Measurements from ENCODE around the gene LCP2.
"Not testable (repeated sequence)": the region's sequence is repeated elsewhere in the genome, so short reads cannot be mapped to it uniquely, and the experiment has no call there.

LCP2 gene

GRCh38 chr5:170273968-170274710 lies 23.4 kb downstream of the LCP2 start:
- peak; percentile 38 for DNase-seq (ENCODE audit: low spot score)

GRCh38 chr5:170270293-170271069 lies 27.1 kb downstream of the LCP2 start:
- DNase-seq (ENCODE audit: low spot score) = no peak

DNA sequence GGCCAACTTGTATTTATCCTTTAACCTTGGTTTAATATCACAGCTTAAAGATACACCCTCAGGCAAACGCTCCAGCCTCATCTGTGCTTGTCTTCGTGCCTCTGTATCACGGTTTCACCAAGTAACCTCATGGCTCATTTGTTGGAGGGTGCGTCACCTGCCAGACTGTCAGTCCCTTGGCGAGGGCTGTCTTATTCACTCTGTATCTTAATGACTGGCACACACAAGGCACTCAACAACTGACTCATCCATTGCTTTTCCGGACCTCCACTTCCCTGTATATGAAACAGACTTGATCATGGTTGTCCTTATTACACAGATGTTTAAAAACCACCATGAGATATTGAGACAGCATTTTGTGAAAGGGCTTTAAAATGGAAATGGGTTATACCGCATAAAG lies 28.0 kb downstream of the LCP2 start:
- DNase-seq (ENCODE audit: low spot score) = no peak

- DNase-seq (ENCODE audit: low spot score) = no peak
These were observed 28.7 kb downstream of the LCP2 start for GRCh38 chr5:170268884-170269283.

DNA sequence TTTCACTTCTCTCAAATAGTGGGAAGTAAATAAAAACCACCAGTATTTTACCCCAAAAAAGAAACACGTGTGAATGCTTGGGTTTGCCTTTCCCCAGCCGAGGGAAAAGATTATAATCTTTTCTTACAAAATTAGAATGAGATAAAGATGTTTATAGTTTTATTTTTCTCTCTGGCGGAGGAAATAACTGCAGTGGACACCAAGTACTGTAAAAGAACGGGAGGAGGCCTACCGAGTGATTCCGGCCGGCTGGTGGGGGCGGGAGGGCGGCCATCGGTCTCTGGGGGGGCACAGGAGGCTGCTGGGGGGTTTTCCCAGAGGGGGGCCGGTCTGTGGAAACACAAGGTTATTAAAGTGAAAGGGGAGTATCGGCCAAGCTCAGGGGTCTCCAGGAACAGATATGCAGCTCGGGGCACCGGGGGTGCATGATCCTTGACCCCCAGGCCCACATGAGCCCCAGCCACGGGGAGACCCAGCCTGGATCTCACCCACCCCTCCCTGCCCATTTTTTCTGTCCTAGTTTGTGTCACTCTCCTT lies 29.4 kb downstream of the LCP2 start:
- no peak for DNase-seq (ENCODE audit: low spot score)

GRCh38 chr5:170267431-170268152 lies 30.0 kb downstream of the LCP2 start:
- peak; percentile 77 for DNase-seq (ENCODE audit: low spot score)

GRCh38 chr5:170266570-170267381 lies 30.8 kb downstream of the LCP2 start:
- DNase-seq (ENCODE audit: low spot score) = no peak

- DNase-seq (ENCODE audit: low spot score) = no peak
These were observed 32.1 kb downstream of the LCP2 start for GRCh38 chr5:170265522-170265921.

DNA sequence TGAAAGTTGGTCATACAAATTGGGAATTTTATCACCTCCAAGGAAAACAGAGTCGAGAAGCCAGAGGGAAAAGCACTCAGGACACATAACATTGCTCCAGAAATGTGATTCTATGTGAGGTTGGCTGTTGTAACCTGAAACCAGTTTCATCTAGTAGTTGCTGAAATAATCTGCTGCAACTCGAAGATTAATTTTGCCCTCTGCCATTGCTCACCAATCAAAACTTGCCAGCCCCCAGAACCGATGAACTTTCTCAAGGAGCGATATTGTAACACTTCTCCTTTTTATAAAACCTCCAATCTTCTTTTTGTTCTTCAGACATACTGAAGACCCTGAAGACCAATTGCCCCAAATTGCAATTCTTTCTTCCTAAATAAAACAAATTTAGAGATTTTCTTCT lies 33.7 kb downstream of the LCP2 start:
- no peak for DNase-seq (ENCODE audit: low spot score)

GRCh38 chr5:170262061-170263045 lies 35.2 kb downstream of the LCP2 start:
- no peak for DNase-seq (ENCODE audit: low spot score)

- DNase-seq (ENCODE audit: low spot score) = no peak
These were observed 36.0 kb downstream of the LCP2 start for GRCh38 chr5:170261528-170262043.

- DNase-seq (ENCODE audit: low spot score) = no peak
These were observed 40.2 kb downstream of the LCP2 start for GRCh38 chr5:170257370-170257769.

DNA sequence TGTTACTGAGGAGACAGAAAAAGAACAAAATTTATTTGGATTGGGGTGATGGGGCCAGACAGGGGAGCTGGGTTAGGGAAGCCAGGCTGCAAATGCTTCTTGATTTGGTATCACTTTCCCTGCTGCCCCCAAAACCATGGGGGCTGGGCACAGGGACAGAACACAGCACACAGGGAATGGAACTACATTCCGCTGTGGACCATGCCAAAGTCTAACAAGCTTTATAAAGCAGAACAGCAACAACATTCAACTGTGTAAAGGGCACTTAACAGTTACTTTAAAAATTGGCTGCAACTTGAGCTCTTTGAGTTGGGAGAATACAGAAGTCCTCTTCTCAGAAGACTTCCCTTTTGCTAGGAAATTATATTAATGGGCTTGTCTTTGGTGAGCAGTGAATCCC lies 41.0 kb downstream of the LCP2 start:
- DNase-seq (ENCODE audit: low spot score) = no peak

DNA sequence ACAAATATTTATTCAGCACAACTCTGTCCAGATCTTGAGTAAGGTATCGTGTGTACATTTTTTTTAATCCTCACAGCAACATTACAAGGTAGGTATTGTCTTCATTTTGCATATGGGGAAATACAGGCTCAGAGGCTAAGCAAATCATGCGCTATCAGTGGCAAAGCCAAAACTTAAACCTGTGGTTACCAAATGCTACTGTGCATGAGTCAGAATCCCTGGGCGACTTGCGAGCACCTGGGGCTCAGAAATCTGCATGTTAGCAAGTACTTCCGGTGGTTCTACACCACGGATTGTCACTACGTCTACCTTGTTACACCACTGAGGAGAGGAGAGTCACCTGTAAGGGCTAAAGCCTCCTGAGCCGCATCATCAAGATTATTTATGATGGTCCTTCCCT lies 43.5 kb downstream of the LCP2 start:
- DNase-seq (ENCODE audit: low spot score) = no peak

GRCh38 chr5:170252720-170253350 lies 44.7 kb downstream of the LCP2 start:
- no peak for DNase-seq (ENCODE audit: low spot score)

DNA sequence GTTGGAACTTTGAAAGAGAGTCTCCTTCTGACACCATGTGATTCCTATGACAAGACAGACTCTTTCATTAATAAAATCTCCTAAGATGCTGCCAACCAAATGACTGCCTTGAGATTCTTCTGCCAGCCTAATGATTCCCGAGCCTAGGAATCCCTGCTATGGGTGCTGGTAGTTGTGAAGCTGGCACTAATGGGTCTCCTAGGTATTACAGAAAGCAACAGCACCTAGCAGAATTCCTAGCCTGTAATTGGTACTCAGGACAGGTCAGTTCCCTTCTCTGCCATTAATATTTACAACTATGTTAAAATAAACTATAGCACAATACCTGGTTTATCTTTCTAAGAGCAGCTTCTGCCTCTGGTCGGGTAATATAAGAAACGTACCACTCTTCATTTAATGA lies 45.5 kb downstream of the LCP2 start:
- DNase-seq (ENCODE audit: low spot score) = no peak

DNA sequence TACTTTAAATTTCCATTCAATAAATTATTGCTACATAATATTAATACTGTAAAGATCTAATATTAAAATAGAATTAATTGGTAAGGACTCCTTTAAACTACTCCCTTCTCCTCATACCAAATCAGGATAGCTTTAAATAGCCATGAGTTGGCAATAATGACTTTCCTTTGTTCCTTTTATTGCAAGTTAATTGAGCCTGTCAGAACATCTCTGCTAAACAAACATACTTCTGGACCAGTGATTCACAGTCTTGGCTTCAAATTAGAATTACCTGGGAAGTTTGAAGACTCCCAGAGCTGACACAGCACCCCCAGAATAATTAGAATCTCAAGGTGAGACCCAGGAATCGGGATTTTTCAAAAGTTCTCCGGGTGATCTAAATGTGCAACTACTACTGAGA lies 46.1 kb downstream of the LCP2 start:
- DNase-seq (ENCODE audit: low spot score) = no peak

DNA sequence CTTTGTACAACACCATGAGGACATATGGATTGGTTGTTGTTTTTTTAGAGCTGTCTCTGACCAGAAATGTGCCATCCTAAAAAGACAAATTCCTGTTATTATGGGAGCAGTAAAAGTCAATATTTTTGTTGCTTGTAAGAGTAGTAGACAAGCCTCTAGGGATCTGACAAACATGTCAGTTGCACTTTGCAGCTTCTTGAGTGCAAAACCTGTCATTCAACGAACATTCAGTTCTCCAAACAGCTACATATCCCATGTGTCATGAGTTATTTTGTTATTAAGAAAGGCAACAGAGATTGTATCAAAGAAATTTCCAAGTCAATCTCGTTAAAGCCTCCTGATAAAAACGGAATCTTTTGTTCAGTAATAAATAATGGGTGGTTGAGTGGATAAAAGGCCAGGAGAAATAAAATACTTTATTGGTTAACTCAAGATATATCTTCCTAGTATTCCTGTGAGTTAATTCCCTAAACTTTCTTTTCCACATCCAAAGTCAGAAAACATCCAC lies 46.7 kb downstream of the LCP2 start:
- DNase-seq (ENCODE audit: low spot score) = no peak

- no peak for DNase-seq (ENCODE audit: low spot score)
These were observed 48.2 kb downstream of the LCP2 start for GRCh38 chr5:170249355-170249754.

- not testable (repeated sequence) for DNase-seq (ENCODE audit: low spot score)
These were observed 48.7 kb downstream of the LCP2 start for GRCh38 chr5:170248931-170249227.
